IMR-90 (cell line): ENCODE results near the gene PARD3. TPM values are rescaled to one million over a fixed set of nuclear protein-coding genes. Genes with fewer than 3 reads are reported as not detected.
"Not testable (repeated sequence)": the region's sequence is repeated elsewhere in the genome, so short reads cannot be mapped to it uniquely, and the experiment has no call there.

Experiments
- ATAC-seq: fragments of 200-7000 bp; cut with Tn5 transposase; 2 replicates; pipeline ENCODE4 v1.9.1; 2020; ENCODE audit warnings: low read depth, mild to moderate bottlenecking, moderate library complexity
- BruUV-seq: library from RNA; stranded (reverse); fragments of 400-500 nt; replicated peaks from 2 replicates; lab custom pipeline; 2021; lab: Mats Ljungman, UMichigan
- CTCF ChIA-PET: fragments of 300-600 bp; formaldehyde crosslinking; extraction: SDS; loops from one replicate; lab custom pipeline; 2021; ENCODE audit warnings: antibody characterized with exemption; lab: Yijun Ruan, JAX
- POLR2A ChIA-PET: fragments of 300-600 bp; sonication (Branson Sonifier 250); formaldehyde crosslinking; loops from one replicate; lab custom pipeline; 2022; ENCODE audit warnings: antibody characterized with exemption; ENCODE audit not compliant: unreplicated experiment; lab: Charles Lee
- DNase-seq: peaks from one replicate; pipeline ENCODE4 v3.0.0; 2013
- H2AFZ ChIP-seq: replicated peaks from 2 replicates; pipeline ENCODE3; 2013; ENCODE audit warnings: low read length, mild to moderate bottlenecking; ENCODE audit not compliant: poor library complexity
- H2AK5ac ChIP-seq: 2 replicates; pipeline ENCODE4 v1.6.1; 2013; ENCODE audit warnings: low read depth, low read length, inconsistent platforms
- H2AK9ac ChIP-seq: replicated peaks from 2 replicates; pipeline ENCODE3; 2013; ENCODE audit warnings: mild to moderate bottlenecking, low read depth, low read length, moderate library complexity; ENCODE audit not compliant: poor library complexity
- H2BK120ac ChIP-seq: 2 replicates; pipeline ENCODE4 v1.6.1; 2013; ENCODE audit warnings: low read depth, low read length, inconsistent platforms
- H2BK15ac ChIP-seq: 3 replicates; pipeline ENCODE4 v1.6.1; 2013; ENCODE audit warnings: low read depth, low read length, inconsistent platforms
- H2BK20ac ChIP-seq: 2 replicates; pipeline ENCODE4 v1.6.1; 2013; ENCODE audit warnings: low read depth, mild to moderate bottlenecking, inconsistent platforms, low read length, moderate library complexity
- H2BK5ac ChIP-seq: 2 replicates; pipeline ENCODE4 v1.6.1; 2013; ENCODE audit warnings: mild to moderate bottlenecking, low read depth, low read length, inconsistent platforms; ENCODE audit not compliant: poor library complexity, severe bottlenecking
- H3K14ac ChIP-seq: replicated peaks from 2 replicates; pipeline ENCODE4 v1.6.1; 2013; ENCODE audit warnings: low read depth, low read length, inconsistent platforms
- H3K18ac ChIP-seq: 2 replicates; pipeline ENCODE4 v1.6.1; 2013; ENCODE audit warnings: low read depth, low read length, control low read depth
- H3K23ac ChIP-seq: 2 replicates; pipeline ENCODE4 v1.6.1; 2013; ENCODE audit warnings: low read depth, low read length, inconsistent platforms
- H3K27ac ChIP-seq: 2 replicates; pipeline ENCODE4 v1.5.1; 2013; ENCODE audit warnings: mild to moderate bottlenecking, control low read depth, low read length; ENCODE audit not compliant: insufficient read depth
- H3K27me3 ChIP-seq: 2 replicates; pipeline ENCODE4 v1.6.1; 2013; ENCODE audit warnings: low read length; ENCODE audit not compliant: control insufficient read depth, insufficient read depth
- H3K36me3 ChIP-seq: 2 replicates; pipeline ENCODE4 v1.6.1; 2013; ENCODE audit warnings: low read length, mixed read lengths; ENCODE audit not compliant: control insufficient read depth, insufficient read depth
- H3K4ac ChIP-seq: 2 replicates; pipeline ENCODE4 v1.6.1; 2013; ENCODE audit warnings: low read depth, low read length, inconsistent platforms
- H3K4me1 ChIP-seq: 2 replicates; pipeline ENCODE4 v1.6.1; 2013; ENCODE audit warnings: low read length, mixed read lengths; ENCODE audit not compliant: control insufficient read depth, insufficient read depth
- H3K4me2 ChIP-seq: 2 replicates; pipeline ENCODE4 v1.6.1; 2013; ENCODE audit warnings: low read depth, mild to moderate bottlenecking, control low read depth, low read length, moderate library complexity
- H3K4me3 ChIP-seq: 2 replicates; pipeline ENCODE4 v1.5.1; 2013; ENCODE audit warnings: low read depth, mild to moderate bottlenecking, control low read depth, low read length, moderate library complexity; ENCODE audit not compliant: insufficient read depth
- H3K56ac ChIP-seq: 2 replicates; pipeline ENCODE4 v1.6.1; 2013; ENCODE audit warnings: low read length, inconsistent platforms; ENCODE audit not compliant: insufficient read depth; ENCODE audit errors: extremely low read depth
- H3K79me1 ChIP-seq, 2 experiments: 2 replicates each; pipeline ENCODE4 v1.6.1; 2013; ENCODE audit warnings: low read length in 2 of 2, inconsistent platforms in 1 of 2, low read depth in 1 of 2
- H3K9ac ChIP-seq: 2 replicates; pipeline ENCODE4 v1.6.1; 2013; ENCODE audit warnings: low read depth, low read length, control low read depth
- H3K9me1 ChIP-seq: 2 replicates; pipeline ENCODE4 v1.6.1; 2013; ENCODE audit warnings: low read length, inconsistent platforms; ENCODE audit not compliant: insufficient read depth
- H3K9me3 ChIP-seq: 2 replicates; pipeline ENCODE4 v1.6.1; 2013; ENCODE audit warnings: low read length; ENCODE audit not compliant: control insufficient read depth, insufficient read depth
- H4K20me1 ChIP-seq: 2 replicates; pipeline ENCODE4 v1.6.1; 2013; ENCODE audit warnings: low read length, inconsistent platforms; ENCODE audit not compliant: insufficient read depth
- H4K5ac ChIP-seq: 2 replicates; pipeline ENCODE4 v1.6.1; 2013; ENCODE audit warnings: mild to moderate bottlenecking, low read depth, low read length, control low read depth
- H4K8ac ChIP-seq, 2 experiments: 2 replicates each; pipeline ENCODE4 v1.6.1; 2013; ENCODE audit warnings: low read depth in 2 of 2, low read length in 2 of 2, control low read depth in 1 of 2, inconsistent platforms in 1 of 2
- H4K91ac ChIP-seq: 2 replicates; pipeline ENCODE4 v1.6.1; 2013; ENCODE audit warnings: low read depth, low read length, inconsistent platforms; ENCODE audit not compliant: insufficient read depth
- WGBS, 2 experiments: methylation state at CpG; one replicate each; pipeline versions ENCODE4 v1.1.5 to v1.1.7; 2013; ENCODE audit warnings: missing lambda C conversion rate in 2 of 2; ENCODE audit not compliant: insufficient read length in 1 of 2; ENCODE audit errors: extremely low coverage in 2 of 2; 5-methylcytosine and 5-hydroxymethylcytosine counted together
- dilution Hi-C: fragments of 300-500 bp; cut with HindIII; formaldehyde crosslinking; loops from one replicate; pipeline ENCODE4 v1.14.3; 2018; ENCODE audit warnings: low sequenced_read_pairs; ENCODE audit not compliant: unreplicated experiment
- in situ Hi-C: fragments of 300-500 bp; cut with MboI; formaldehyde crosslinking; loops from 3 replicates; pipeline ENCODE4 v1.14.3; 2019; ENCODE audit warnings: low sequenced_read_pairs, inconsistent platforms, mixed read lengths
- intact Hi-C: fragments of 100-400 bp; cut with micrococcal nuclease; formaldehyde crosslinking; loops from 2 replicates; pipeline ENCODE4 v1.10.0; 2022
- polyA plus RNA-seq, 3 experiments: library from polyadenylated mRNA; depleted of rRNA; stranded (reverse); fragments of >200 nt; gene quantifications; 2 replicates each; pipeline ENCODE4 v1.2.3, GENCODE V29; 2012; ENCODE audit warnings: low replicate concordance in 1 of 3
- total RNA-seq: library from RNA; depleted of rRNA; stranded (reverse); fragments of >200 nt; gene quantifications from 2 replicates; pipeline ENCODE4 v1.2.3, GENCODE V29; 2012

Gene PARD3
- total and polyA plus RNA-seq, 2 of the 4 experiments (the other 2 are of a cell fraction) = 14.6 to 37.5 TPM

DNA sequence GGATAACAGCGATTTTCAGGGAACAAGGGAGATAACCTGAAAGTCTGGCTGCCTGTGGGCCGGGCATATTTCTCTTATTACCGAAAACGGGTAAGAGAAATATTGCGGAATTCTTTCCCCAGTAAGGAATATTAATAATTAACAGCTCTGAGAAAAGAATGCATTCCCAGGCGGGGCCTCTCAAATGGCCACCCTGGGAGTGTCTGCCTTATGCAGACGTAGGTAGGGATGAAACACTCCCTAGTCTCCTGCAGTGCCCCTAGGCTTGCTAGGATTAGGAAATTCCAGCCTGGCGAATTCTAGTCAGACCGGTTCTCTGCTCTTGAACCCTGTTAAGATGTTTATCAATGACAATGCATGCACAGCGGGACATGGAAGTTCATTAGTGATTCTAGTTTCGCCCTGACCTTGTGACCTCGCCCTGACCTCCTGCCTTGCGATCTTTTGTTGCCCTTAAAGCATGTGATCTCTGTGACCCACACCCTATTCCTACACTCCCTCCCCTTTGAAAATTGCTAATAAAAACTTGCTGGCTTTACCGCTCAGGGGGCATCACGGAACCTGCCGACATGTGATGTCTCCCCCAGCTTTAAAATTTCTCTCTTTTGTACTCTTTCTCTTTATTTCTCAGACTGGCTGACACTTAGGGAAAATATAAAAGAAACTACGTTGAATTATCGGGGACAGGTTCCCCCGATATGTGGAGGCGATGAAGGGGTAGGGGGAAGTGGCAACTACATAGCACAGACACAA, 387.8 kb downstream of the PARD3 start:
- H3K36me3 ChIP-seq, intact Hi-C loops, H3K4me2 ChIP-seq, H3K27me3 ChIP-seq, H3K18ac ChIP-seq, H3K79me1 ChIP-seq, H2AK9ac ChIP-seq, H3K4ac ChIP-seq, BruUV-seq, H3K9ac ChIP-seq, H2AFZ ChIP-seq, H3K56ac ChIP-seq, dilution Hi-C loops, CTCF ChIA-PET, H4K5ac ChIP-seq, DNase-seq, H3K27ac ChIP-seq, H3K4me3 ChIP-seq, in situ Hi-C loops, H3K23ac ChIP-seq, H2BK15ac ChIP-seq, H3K9me3 ChIP-seq, H4K91ac ChIP-seq, ATAC-seq, POLR2A ChIA-PET, H2BK5ac ChIP-seq, H2BK20ac ChIP-seq, H3K4me1 ChIP-seq, H4K20me1 ChIP-seq, H2BK120ac ChIP-seq, H3K9me1 ChIP-seq, H4K8ac ChIP-seq, H3K14ac ChIP-seq: not testable (repeated sequence)
- H2AK5ac ChIP-seq = peak overlapping the region; percentile 15; the same call in 1 of the 2 replicates
- no CpG with 5 or more reads among the region's 20 CpGs for WGBS, 2 experiments

DNA sequence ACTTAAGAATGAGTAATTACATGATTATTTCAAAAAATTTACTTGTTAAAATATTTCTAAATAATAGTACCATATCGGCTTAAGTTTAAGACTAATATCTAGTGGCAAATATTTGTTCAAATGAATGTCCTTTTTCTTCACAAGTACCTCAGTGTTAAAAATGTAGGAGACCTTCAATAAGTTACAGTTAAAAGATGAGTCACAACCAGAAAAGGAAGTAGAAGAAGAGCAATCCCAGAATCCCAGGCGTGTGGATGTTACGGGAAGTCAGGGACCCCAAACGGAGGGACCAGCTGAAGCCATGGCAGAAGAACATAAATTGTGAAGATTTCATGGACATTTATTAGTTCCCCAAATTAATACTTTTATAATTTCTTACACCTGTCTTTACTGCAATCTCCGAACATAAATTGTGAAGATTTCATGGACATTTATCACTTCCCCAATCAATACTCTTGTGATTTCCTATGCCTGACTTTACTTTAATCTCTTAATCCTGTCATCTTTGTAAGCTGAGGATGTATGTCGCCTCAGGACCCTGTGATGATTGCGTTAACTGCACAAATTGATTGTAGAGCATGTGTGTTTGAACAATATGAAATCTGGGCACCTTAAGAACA, 388.4 kb downstream of the PARD3 start:
- H3K23ac ChIP-seq, POLR2A ChIA-PET, H2BK15ac ChIP-seq, in situ Hi-C loops, H4K20me1 ChIP-seq, H2AFZ ChIP-seq, DNase-seq, H3K9ac ChIP-seq, H3K79me1 ChIP-seq, H3K4me3 ChIP-seq, ATAC-seq, H4K8ac ChIP-seq, dilution Hi-C loops, H2BK5ac ChIP-seq, H2AK9ac ChIP-seq, intact Hi-C loops, H3K4me1 ChIP-seq, H3K4me2 ChIP-seq, H3K36me3 ChIP-seq, H3K27me3 ChIP-seq, H4K91ac ChIP-seq, H2BK20ac ChIP-seq, H4K5ac ChIP-seq, BruUV-seq, H2AK5ac ChIP-seq, CTCF ChIA-PET, H3K9me3 ChIP-seq, H3K27ac ChIP-seq, H2BK120ac ChIP-seq, H3K4ac ChIP-seq, H3K56ac ChIP-seq, H3K18ac ChIP-seq, H3K14ac ChIP-seq, H3K9me1 ChIP-seq: not testable (repeated sequence)
- WGBS, 2 experiments = no CpG with 5 or more reads among the region's 7 CpGs
